HG03097 (cell line): ENCODE data around the gene RASL11B.

ENCODE experiments used
- ATAC-seq: cut with Tn5 transposase; IDR thresholded peaks from one replicate; pipeline ENCODE4 v1.9.1; 2021; ENCODE audit not compliant: unreplicated experiment, low FRiP score

Gene RASL11B

DNA sequence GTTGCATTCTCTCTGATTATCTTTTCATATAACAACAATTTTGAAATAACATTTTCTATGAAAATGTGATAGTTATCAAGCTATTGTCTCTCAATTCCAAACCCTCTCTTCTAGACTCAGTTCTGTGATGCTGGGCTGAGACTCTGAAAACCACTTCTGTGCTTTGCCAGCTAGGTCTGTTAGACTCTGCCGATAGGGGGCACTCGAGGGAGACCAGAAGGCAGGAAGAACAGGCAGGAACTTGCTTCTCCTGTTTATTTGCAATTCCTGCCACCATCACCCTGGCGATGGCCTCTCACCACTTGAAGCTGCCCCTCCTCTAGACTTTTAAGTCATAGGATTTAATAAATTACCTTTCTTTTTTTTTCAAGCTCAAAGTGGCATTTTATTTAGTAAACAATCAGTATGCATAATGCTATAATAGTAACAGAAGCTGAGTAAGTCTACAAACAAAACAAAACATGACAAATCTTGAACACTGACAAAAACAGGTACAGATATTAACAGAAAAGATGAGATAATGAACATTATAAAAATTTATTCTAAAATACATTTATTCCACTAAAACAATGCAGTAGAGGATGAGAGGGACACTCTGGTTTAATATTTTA is 49.7 kb downstream of the RASL11B start:
- ATAC-seq, result no peak

DNA sequence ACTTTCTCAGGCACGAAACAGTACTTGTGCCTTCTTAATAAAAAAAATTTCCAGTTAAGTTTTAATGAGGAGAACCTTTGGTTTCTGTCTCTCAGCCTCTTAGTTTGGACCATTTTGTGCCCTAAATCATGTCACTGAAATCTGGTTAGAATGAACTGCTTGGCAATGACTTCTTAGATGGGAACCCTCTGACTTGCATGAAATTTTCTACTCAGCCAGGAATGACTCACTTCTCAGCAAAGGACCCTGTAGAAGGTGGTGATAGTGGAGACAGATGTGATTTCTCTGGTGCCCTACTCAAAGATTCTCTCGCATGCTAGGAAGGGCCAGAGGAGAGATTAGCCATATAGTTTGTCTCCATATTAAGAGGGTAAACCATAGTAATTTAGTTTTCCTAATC is 50.5 kb downstream of the RASL11B start:
- no peak for ATAC-seq

DNA sequence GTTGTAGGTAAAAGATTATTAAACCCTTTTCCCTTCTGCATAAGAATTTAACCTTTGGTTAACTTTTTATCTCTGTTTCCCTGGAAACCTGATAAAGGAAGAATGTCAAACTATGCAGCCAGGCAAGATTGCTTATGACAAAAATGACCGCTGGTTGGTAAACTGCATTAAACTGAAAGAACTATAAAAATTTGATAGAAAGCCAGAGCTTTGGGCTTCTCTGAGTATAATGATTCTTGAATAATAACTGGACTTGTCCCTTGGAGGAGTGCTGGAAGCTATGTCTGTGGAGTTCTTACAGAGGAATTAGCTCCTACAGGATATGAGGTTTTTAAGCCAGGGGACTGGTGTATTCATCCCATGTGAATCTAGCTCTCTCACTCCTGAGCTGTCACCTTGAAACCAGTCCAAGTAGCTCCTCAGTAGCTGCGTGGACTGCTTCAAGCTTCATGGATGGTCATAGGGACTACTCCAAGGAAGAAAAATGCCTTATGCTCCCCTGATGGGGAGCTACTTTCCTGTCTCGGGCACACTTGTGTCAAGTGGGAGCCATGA is 52.0 kb downstream of the RASL11B start:
- no peak for ATAC-seq

DNA sequence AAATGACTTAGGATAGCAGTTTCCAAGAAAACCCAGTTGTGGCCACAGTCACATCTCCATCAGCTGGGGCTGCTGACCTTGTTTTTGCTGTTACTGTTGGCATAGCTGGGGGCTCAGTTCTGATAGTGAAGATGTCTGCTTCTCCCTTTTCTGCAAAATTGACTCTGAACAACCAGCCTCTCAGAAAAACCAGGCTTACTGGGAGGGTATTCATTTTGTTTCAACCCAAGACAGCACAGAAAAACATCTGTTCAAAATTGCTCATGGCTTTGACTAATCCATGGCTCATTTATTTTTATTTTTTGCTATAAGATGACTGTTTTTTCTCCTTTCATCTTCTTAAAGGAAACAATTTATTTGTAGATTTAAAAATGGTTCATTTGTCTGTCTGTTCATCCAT is 53.1 kb downstream of the RASL11B start:
- no peak for ATAC-seq

DNA sequence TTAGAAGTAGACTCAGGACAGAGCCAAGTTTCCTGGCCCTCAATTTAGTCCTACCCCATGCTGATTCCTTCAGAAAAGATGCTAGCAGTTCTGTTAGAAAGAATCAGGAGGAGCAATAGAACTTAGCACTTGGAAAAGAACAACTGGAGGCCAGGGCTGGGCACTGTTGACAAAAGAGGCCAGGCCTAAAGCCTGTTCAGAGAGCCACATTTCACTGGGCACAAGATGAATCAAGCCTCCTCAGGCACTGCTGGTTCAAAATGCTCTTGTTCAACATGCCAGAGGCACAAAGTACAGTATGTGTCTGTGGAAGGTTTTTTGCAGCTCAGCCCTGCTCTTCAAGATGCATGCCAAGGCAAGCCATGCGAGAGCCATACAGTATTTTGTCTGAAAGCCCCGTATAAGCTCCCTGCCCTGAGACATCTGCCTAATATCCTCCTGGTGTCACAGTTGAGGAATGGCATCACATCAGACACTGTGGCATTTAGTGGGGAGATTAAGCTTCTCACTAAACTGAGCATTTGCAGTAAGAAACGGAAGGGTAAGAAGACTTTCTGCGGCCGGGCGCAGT is 53.7 kb downstream of the RASL11B start:
- no peak for ATAC-seq
